Activated naive CD4-positive, alpha-beta T cell treated with anti-CD3 and anti-CD28 coated beads, Interleukin-2, amount 50 U/mL, for 24 hours (primary cell): ENCODE results near the gene SDHC.
"Not testable (repeated sequence)": the region's sequence is repeated elsewhere in the genome, so short reads cannot be mapped to it uniquely, and the experiment has no call there.

Experiments
- H3K27ac Mint-ChIP-seq: one replicate; pipeline ENCODE4 v1.8.0; 2021; ENCODE audit warnings: mild to moderate bottlenecking, mixed read lengths
- H3K27me3 Mint-ChIP-seq: one replicate; pipeline ENCODE4 v1.8.0; 2021; ENCODE audit warnings: mixed read lengths
- H3K36me3 Mint-ChIP-seq: one replicate; pipeline ENCODE4 v1.8.0; 2021; ENCODE audit warnings: mixed read lengths
- H3K4me1 Mint-ChIP-seq: one replicate; pipeline ENCODE4 v1.8.0; 2021; ENCODE audit warnings: mixed read lengths
- H3K4me3 Mint-ChIP-seq: one replicate; pipeline ENCODE4 v1.8.0; 2021; ENCODE audit warnings: mild to moderate bottlenecking, mixed read lengths
- H3K9me3 Mint-ChIP-seq: one replicate; pipeline ENCODE4 v1.8.0; 2021; ENCODE audit warnings: mixed read lengths

Gene SDHC

GRCh38 chr1:161389691-161390558, 75.7 kb downstream of the SDHC start:
- Mint-ChIP-seq H3K36me3 (no peaks in the 10 kb centered on the region), H3K4me3 (peak overlapping the region; percentile 93), H3K27me3 (no peaks in the 10 kb centered on the region), H3K9me3 (no peaks in the 10 kb centered on the region), H3K4me1 (peaks cover 32% of the 10 kb centered on the region), H3K27ac (peak overlapping the region; percentile 95)

GRCh38 chr1:161390559-161390858, 76.3 kb downstream of the SDHC start:
- Mint-ChIP-seq H3K36me3 (no peaks in the 10 kb centered on the region), H3K9me3 (no peaks in the 10 kb centered on the region), H3K27me3 (no peaks in the 10 kb centered on the region), H3K27ac (peak overlapping the region; percentile 95), H3K4me1 (peaks cover 32% of the 10 kb centered on the region), H3K4me3 (peak overlapping the region; percentile 93)

DNA sequence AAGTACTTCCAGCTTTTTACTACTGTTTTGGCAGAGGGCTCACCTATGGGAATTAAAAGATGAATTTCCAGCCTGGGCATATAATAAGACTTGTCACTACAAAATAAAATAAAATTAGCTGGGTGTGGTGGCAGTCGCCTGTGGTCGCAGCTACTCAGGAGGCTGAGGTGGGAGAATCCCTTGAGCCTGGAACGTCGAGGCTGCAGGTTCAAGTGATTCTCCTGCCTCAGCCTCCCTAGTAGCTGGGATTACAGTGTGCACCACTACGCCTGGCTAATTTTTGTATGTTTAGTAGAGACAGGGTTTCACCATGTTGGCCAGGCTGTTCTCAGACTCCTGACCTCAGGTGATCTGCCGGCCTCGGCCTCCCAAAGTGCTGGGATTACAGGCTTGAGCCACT, 77.0 kb downstream of the SDHC start:
- H3K9me3 Mint-ChIP-seq, H3K27me3 Mint-ChIP-seq, H3K36me3 Mint-ChIP-seq, H3K27ac Mint-ChIP-seq: not testable (repeated sequence)
- H3K4me3 Mint-ChIP-seq = peak overlapping the region; percentile 93
- peaks cover 31% of the 10 kb centered on the region for H3K4me1 Mint-ChIP-seq

GRCh38 chr1:161391611-161392010, 77.4 kb downstream of the SDHC start:
- Mint-ChIP-seq H3K9me3 (no peaks in the 10 kb centered on the region), H3K27ac (no peak overlapping the region), H3K27me3 (no peaks in the 10 kb centered on the region), H3K4me3 (peak overlapping the region; percentile 52), H3K4me1 (peaks cover 26% of the 10 kb centered on the region), H3K36me3 (no peaks in the 10 kb centered on the region)

DNA sequence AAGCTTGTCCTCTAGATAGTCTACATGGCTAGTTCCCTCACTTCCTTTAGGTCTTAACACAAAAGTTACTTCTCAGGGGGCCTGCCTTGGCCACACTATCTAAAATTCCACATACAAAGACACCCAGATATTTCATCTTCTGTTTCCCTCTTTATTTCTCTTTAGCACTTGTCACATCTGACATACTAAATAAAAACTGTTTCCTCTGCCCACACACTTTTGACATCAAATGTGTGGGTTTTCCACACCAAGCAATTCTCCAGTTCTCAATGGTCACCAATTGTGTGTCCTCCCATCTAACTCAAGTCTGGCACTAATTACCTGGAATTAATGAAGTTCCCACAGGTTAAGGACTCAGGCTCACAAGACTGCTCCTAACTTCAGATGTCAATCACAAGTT, 79.0 kb downstream of the SDHC start:
- no peaks in the 10 kb centered on the region for H3K27me3 Mint-ChIP-seq

GRCh38 chr1:161397038-161397437, 82.9 kb downstream of the SDHC start:
- not testable (repeated sequence) for H3K27me3 Mint-ChIP-seq, H3K4me3 Mint-ChIP-seq, H3K9me3 Mint-ChIP-seq, H3K27ac Mint-ChIP-seq, H3K36me3 Mint-ChIP-seq
- peaks cover 35% of the 10 kb centered on the region for H3K4me1 Mint-ChIP-seq

More for the DNA sequence above, 79.0 kb downstream of the SDHC start:
- Mint-ChIP-seq H3K36me3 (no peaks in the 10 kb centered on the region), H3K4me1 (peaks cover 14% of the 10 kb centered on the region), H3K27ac (peak overlapping the region; percentile 31), H3K4me3 (no peak overlapping the region), H3K9me3 (no peaks in the 10 kb centered on the region)

DNA sequence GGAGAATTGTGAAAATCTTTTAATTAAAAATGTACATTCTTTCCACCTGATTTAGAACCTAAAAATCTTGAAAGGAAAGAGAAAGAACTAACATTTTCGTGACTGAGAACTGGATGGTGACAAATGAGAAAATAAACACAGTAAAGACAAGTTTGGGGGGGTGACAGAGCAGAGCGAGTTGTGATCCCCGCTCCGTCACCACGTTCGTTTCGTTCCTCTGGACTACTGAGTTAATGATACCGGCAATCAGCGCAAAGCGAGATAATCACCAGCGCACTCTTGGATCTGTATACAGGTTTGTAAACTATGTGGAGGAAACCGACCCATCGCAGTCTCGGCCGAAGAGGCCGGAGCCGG, 84.7 kb downstream of the SDHC start:
- Mint-ChIP-seq H3K4me3 (peak overlapping the region; percentile 98), H3K36me3 (peaks cover 7% of the 10 kb centered on the region), H3K4me1 (peaks cover 35% of the 10 kb centered on the region), H3K9me3 (peaks cover 8% of the 10 kb centered on the region), H3K27ac (peak overlapping the region; percentile 99), H3K27me3 (peaks cover 2% of the 10 kb centered on the region)

DNA sequence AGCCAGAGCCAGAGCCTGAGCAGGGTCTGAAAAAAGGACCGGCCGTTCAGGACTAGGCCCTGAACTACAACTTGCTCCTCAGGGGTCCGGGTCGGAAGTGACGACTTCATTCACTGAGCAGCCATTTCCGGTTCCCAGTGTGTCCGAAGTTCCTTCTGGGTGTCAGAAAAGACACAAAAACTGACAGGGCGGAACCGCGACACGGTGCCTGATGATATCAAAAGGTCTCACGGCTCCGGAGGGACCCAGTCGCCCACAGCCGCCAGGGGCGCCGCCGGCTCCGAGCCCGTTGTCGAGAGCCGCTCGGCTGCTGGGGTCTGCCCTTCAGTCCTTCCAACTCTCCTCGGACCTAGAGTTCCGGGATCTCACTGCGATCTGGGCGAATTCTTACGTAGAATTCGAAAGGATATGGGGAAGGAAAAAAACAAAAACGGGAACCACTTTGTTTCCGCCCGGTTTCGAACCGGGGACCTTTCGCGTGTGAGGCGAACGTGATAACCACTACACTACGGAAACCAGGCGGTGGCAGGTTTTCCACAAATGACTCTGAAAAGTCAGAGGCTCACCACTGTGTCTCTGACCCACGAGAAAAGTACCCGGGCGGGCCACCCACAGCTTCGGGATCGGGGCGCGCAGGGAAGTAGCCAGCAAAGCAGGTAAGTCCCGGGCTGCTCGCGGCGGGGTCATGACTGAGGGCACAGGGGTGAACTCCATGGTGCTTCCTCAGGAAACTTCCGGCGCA, 85.2 kb downstream of the SDHC start:
- Mint-ChIP-seq H3K4me3 (peak overlapping the region; percentile 98), H3K27ac (peak overlapping the region; percentile 99), H3K4me1 (peaks cover 39% of the 10 kb centered on the region)

DNA sequence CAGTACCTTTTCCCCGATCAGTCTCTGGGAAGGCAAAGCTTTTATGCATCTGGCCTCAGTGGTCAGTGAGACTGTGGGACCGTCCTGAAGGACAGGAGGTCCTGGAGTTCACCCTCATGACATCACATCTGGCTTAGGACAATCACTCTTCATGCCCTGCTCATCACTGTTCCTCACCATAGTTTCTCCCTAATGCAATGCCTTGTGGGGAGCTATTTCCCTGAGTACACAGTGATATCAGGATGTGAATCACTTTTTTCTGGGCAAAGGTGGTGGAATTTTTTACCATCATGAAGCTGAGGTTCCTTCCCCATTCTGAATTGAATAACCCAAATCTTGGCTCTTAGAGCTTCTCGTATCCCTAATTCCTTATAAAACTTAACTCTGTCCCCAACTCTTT, 88.3 kb downstream of the SDHC start:
- H3K27ac Mint-ChIP-seq = no peak overlapping the region
- H3K4me3 Mint-ChIP-seq = no peak overlapping the region
- peaks cover 39% of the 10 kb centered on the region for H3K4me1 Mint-ChIP-seq
- H3K9me3 Mint-ChIP-seq = peaks cover 8% of the 10 kb centered on the region
- peaks cover 9% of the 10 kb centered on the region for H3K36me3 Mint-ChIP-seq
- H3K27me3 Mint-ChIP-seq = peaks cover 2% of the 10 kb centered on the region

More for the DNA sequence above, 85.2 kb downstream of the SDHC start:
- H3K9me3 Mint-ChIP-seq = peaks cover 8% of the 10 kb centered on the region
- peaks cover 2% of the 10 kb centered on the region for H3K27me3 Mint-ChIP-seq
- peaks cover 7% of the 10 kb centered on the region for H3K36me3 Mint-ChIP-seq

DNA sequence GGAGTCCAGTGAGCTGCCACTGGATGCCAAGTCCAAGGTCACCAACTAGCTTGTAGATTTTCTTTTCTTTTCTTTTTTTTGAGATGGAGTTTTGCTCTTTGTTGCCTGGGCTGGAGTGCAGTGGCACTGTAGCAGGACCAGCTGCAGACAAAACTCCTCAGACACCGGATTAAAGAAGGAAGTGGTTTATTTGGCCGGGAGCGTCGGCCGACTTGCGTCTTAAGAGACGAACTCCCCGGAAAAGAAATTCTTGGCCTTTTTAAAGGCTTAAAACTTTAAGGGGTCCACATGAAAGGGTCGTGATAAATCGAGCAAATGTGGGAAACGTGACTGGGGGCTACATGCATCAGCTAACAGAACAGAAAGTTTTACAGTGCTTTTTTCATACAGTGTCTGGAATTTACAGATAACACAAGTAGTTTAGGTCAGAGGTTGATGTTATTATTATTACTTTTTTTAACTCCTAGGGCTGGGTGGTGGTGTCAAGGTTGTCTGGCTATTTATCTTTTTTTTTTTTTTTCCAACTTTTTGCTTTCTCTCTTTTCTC, 89.9 kb downstream of the SDHC start:
- Mint-ChIP-seq H3K9me3 (peaks cover 8% of the 10 kb centered on the region), H3K27me3 (peaks cover 2% of the 10 kb centered on the region), H3K4me1 (peaks cover 37% of the 10 kb centered on the region), H3K36me3 (peaks cover 10% of the 10 kb centered on the region), H3K4me3 (no peak overlapping the region), H3K27ac (no peak overlapping the region)

DNA sequence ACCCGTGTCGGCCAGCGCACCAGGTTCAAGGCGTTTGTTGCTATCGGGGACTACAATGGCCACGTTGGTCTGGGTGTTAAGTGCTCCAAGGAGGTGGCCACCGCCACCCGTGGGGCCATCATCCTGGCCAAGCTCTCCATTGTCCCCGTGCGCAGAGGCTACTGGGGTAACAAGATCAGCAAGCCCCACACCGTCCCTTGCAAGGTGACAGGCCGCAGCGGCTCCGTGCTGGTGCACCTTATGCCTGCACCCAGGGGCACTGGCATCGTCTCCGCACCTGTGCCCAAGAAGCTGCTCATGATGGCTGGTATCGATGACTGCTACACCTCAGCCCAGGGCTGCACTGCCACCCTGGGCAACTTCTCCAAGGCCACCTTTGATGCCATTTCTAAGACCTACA, 92.4 kb downstream of the SDHC start:
- not testable (repeated sequence) for H3K27me3 Mint-ChIP-seq, H3K36me3 Mint-ChIP-seq, H3K9me3 Mint-ChIP-seq, H3K27ac Mint-ChIP-seq, H3K4me3 Mint-ChIP-seq
- peaks cover 32% of the 10 kb centered on the region for H3K4me1 Mint-ChIP-seq

- Mint-ChIP-seq H3K4me1 (peaks cover 32% of the 10 kb centered on the region), H3K9me3 (peaks cover 3% of the 10 kb centered on the region), H3K27ac (no peak overlapping the region), H3K4me3 (no peak overlapping the region), H3K27me3 (peaks cover 2% of the 10 kb centered on the region), H3K36me3 (peaks cover 5% of the 10 kb centered on the region)
Measured at GRCh38 chr1:161407451-161407985, 93.3 kb downstream of the SDHC start.

DNA sequence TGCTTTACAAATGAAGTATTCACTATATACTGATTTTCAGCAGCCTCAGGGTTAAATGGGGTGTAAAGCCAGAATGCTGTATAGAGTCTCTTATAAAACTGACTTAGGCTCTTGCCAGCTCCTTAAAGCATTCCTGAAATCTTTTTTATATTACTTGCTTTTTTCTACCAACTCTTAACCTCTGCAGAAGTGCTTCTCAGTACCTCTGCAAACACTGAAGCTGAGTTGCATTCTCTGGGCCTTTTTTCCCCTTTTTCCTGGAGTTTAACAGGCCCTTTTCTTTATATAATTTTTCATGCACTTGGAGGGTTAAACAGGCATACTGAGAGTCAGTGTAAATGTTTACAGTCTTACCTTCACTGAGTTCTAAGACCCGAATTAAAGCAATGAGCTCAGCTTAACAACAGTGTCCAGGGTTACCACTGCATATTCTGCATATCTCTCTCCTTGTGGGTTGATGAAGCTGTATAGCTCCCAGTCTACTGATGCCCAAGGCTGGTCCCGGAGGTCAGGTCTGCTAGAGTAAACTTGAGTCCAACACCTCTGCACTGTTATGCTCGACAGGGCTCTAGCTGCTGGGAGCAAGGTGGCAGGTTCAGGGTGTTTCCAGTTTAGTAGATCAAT, 94.4 kb downstream of the SDHC start:
- H3K4me1 Mint-ChIP-seq = peaks cover 29% of the 10 kb centered on the region
- no peak overlapping the region for H3K27ac Mint-ChIP-seq
- no peak overlapping the region for H3K4me3 Mint-ChIP-seq
- H3K27me3 Mint-ChIP-seq = peaks cover 2% of the 10 kb centered on the region
- peaks cover 5% of the 10 kb centered on the region for H3K36me3 Mint-ChIP-seq
- H3K9me3 Mint-ChIP-seq = peaks cover 3% of the 10 kb centered on the region

DNA sequence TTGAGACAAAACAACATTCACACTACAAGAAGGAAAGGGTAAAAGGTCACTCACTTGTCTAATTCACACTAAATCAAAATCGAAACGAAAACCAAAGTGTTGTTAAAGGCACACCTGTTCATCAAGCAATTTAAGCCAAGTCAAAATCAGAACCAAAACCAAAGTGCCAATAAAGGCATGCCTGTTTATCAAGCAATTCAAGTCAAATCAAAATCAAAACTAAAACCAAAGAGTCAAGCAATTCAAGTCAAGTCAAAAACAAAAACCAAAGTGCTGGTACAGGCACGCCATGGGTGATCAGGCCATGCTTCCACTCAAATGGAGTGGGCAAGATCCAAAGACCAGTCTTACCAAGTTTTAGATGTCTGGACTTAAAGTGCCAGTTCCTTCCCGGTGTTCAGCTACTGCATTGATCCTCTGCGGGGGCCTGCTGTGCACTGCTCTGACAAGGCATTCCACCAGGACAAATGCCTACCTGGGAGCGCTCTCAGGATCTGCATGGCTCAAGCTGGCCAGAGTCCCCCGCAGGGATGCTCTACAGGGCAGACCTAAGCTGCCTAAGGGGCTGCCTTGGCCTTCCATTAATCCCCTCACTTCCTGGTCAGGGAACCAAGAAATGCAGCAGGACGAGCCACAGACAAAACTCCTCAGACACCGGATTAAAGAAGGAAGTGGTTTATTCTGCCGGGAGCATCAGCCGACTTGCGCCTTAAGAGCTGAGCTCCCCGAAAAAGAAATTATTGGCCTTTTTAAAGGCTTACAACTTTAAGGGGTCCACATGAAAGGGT, 95.9 kb downstream of the SDHC start:
- H3K36me3 Mint-ChIP-seq, H3K27me3 Mint-ChIP-seq, H3K9me3 Mint-ChIP-seq: not testable (repeated sequence)
- H3K4me1 Mint-ChIP-seq = peaks cover 21% of the 10 kb centered on the region
- H3K27ac Mint-ChIP-seq = peak overlapping the region; percentile 10
- H3K4me3 Mint-ChIP-seq = peak overlapping the region; percentile 6

DNA sequence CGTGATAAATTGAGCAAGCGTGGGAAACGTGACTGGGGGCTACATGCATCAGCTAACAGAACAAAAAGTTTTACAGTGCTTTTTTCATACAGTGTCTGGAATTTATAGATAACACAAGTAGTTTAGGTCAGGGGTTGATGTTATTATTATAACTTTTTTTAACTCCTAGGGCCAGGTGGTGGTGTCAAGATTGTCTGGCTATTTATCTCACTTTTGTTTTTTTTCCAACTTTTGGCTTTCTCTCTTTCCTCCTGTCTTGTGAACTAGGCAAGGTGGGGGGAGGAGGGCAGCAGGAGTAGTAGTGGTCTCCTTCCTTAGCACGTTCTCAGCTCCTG, 96.4 kb downstream of the SDHC start:
- not testable (repeated sequence) for H3K36me3 Mint-ChIP-seq, H3K9me3 Mint-ChIP-seq, H3K4me3 Mint-ChIP-seq, H3K27ac Mint-ChIP-seq, H3K27me3 Mint-ChIP-seq
- peaks cover 21% of the 10 kb centered on the region for H3K4me1 Mint-ChIP-seq
